ENCODE measurements around the gene TRAPPC12.

The TRAPPC12 gene

DNA sequence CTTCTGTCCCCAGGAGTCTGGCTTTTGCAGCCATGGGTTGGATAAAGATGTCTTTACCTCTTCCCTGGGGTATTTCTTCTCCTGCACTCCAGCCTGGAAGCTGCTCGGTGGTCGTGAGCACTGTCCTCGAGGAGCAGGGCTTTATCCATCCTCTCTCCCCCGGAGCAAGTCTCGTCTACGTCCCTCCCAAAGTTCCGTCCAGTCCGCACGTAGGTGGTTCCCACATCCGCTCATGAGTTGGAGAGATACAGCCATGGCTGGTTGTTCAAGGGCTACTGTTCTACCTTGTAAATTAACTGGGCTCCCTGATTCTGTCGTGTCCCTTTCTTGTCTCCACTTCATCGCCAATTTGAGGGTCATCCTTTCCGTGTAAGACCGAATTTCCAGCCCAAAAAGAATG, 47.1 kb downstream of the TRAPPC12 start:
- DNase-seq (ENCODE audit: low read depth) = no peak
- H3K4me3 ChIP-seq (ENCODE audit: low read length) = no peak overlapping the region
- no peak for TF ChIP-seq CTCF (conservative IDR thresholded peaks at IDR 0.05; ENCODE audit: low read length)

DNA sequence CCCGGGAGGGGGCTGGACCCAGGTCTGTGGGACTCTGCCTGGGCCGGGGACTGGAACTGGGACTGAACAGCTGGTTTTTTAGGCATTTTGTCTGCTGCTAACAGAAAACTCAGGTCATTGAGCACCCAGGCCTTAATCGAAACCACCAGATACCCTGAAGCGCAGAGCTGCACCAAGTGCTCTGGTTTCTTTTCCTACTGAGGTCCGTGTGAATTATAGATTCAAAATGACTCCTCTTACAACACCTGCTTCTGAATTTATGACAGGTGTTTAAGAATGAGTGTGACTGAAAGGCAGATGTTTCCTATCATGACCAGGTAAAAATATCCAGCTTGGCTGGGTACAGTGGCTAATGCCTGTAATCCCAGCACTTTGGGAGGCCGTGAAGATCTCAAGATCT, 47.8 kb downstream of the TRAPPC12 start:
- no peak for TF ChIP-seq CTCF (conservative IDR thresholded peaks at IDR 0.05; ENCODE audit: low read length)
- H3K4me3 ChIP-seq (ENCODE audit: low read length) = no peak overlapping the region
- DNase-seq (ENCODE audit: low read depth) = no peak

DNA sequence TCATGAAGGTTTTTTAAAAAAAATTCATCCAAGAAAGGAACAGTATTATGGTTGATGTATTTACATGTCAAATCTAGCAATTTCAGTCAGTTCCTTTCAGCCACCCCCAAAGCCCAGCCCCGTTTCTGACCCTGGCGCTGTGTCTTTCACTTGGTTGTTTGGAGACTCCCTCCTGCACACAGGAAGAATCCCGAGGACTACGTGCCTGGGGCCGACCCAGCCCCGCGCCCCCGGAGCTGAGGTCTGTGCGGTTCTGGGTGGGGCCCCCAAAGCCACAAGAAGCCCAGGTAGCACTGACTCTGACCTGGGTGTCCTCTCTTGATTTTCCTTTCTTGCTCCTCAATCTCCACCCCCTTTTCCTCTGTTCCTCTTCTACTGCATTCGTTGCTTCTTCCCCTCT, 49.1 kb downstream of the TRAPPC12 start:
- no peak for DNase-seq (ENCODE audit: low read depth)
- no peak for TF ChIP-seq CTCF (conservative IDR thresholded peaks at IDR 0.05; ENCODE audit: low read length)
- no peak overlapping the region for H3K4me3 ChIP-seq (ENCODE audit: low read length)

GRCh38 chr2:3429066-3429610, 49.6 kb downstream of the TRAPPC12 start:
- no peak for TF ChIP-seq CTCF (conservative IDR thresholded peaks at IDR 0.05; ENCODE audit: low read length)
- no peak overlapping the region for H3K4me3 ChIP-seq (ENCODE audit: low read length)

GRCh38 chr2:3430172-3430571, 50.7 kb downstream of the TRAPPC12 start:
- no peak for TF ChIP-seq CTCF (conservative IDR thresholded peaks at IDR 0.05; ENCODE audit: low read length)
- DNase-seq (ENCODE audit: low read depth) = no peak
- H3K4me3 ChIP-seq (ENCODE audit: low read length) = no peak overlapping the region

More at GRCh38 chr2:3429066-3429610, 49.6 kb downstream of the TRAPPC12 start:
- no peak for DNase-seq (ENCODE audit: low read depth)

- no peak for DNase-seq (ENCODE audit: low read depth)
- no peak overlapping the region for H3K4me3 ChIP-seq (ENCODE audit: low read length)
- TF ChIP-seq CTCF (conservative IDR thresholded peaks at IDR 0.05; ENCODE audit: low read length) = no peak
These were observed 51.4 kb downstream of the TRAPPC12 start for GRCh38 chr2:3430740-3431490.

GRCh38 chr2:3432067-3432466, 52.6 kb downstream of the TRAPPC12 start:
- no peak for DNase-seq (ENCODE audit: low read depth)
- no peak overlapping the region for H3K4me3 ChIP-seq (ENCODE audit: low read length)
- no peak for TF ChIP-seq CTCF (conservative IDR thresholded peaks at IDR 0.05; ENCODE audit: low read length)

All from AG10803 (cell line).